NCI-H128 (cell line): Measurements from ENCODE around the gene PLK4.

Experiments
- DNase-seq: peaks from one replicate; lab custom pipeline; 2025; ENCODE audit not compliant: unreplicated experiment; lab: John Stamatoyannopoulos, UW

Gene PLK4

GRCh38 chr4:127880763-127881562 is at the start of gene PLK4:
PLK4 (plus strand) TSS chr4:127880893; CDS start chr4:127881135, 242 bp downstream.
- DNase-seq: peak; percentile 81

- DNase-seq: no peak
Measured at GRCh38 chr4:127832585-127832984, 48.1 kb upstream of the PLK4 start.

GRCh38 chr4:127843704-127844600 is 36.7 kb upstream of the PLK4 start:
- no peak for DNase-seq

GRCh38 chr4:127844601-127845116 is 36.0 kb upstream of the PLK4 start:
- no peak for DNase-seq

GRCh38 chr4:127846061-127846460 is 34.6 kb upstream of the PLK4 start:
- DNase-seq: no peak

- DNase-seq: no peak
Measured at GRCh38 chr4:127846765-127847164, 33.9 kb upstream of the PLK4 start.

- no peak for DNase-seq
Measured at GRCh38 chr4:127849505-127850234, 31.0 kb upstream of the PLK4 start.

GRCh38 chr4:127852661-127853060 is 28.0 kb upstream of the PLK4 start:
- DNase-seq: no peak

GRCh38 chr4:127856196-127856812 is 24.4 kb upstream of the PLK4 start:
- no peak for DNase-seq

- no peak for DNase-seq
Measured at GRCh38 chr4:127856813-127857447, 23.8 kb upstream of the PLK4 start.

GRCh38 chr4:127857641-127858040 is 23.1 kb upstream of the PLK4 start:
- DNase-seq: no peak

GRCh38 chr4:127868196-127868595 is 12.5 kb upstream of the PLK4 start:
- no peak for DNase-seq

- DNase-seq: no peak
Measured at GRCh38 chr4:127870281-127870680, 10.4 kb upstream of the PLK4 start.

- DNase-seq: no peak
Measured at GRCh38 chr4:127870688-127871087, 10.0 kb upstream of the PLK4 start.

GRCh38 chr4:127875791-127876190 is 4.9 kb upstream of the PLK4 start:
- DNase-seq: no peak

GRCh38 chr4:127881563-127881864 is 821 bp downstream of the PLK4 start:
- DNase-seq: no peak

GRCh38 chr4:127888559-127888958 is 7.9 kb downstream of the PLK4 start:
- no peak for DNase-seq

- no peak for DNase-seq
Measured at GRCh38 chr4:127889903-127890302, 9.2 kb downstream of the PLK4 start.

GRCh38 chr4:127896069-127896468 is 15.4 kb downstream of the PLK4 start:
- DNase-seq: no peak

- DNase-seq: no peak
Measured at GRCh38 chr4:127896528-127896927, 15.8 kb downstream of the PLK4 start.
